GM04503 (cell line): Measurements from ENCODE around the gene MEF2C.

ENCODE experiments used
- DNase-seq: peaks from one replicate; pipeline ENCODE4 v3.0.0-alpha.2; 2012; ENCODE audit warnings: low read depth

MEF2C gene

GRCh38 chr5:88673253-88674105, 209.5 kb downstream of the MEF2C start:
- DNase-seq, result no peak

DNA sequence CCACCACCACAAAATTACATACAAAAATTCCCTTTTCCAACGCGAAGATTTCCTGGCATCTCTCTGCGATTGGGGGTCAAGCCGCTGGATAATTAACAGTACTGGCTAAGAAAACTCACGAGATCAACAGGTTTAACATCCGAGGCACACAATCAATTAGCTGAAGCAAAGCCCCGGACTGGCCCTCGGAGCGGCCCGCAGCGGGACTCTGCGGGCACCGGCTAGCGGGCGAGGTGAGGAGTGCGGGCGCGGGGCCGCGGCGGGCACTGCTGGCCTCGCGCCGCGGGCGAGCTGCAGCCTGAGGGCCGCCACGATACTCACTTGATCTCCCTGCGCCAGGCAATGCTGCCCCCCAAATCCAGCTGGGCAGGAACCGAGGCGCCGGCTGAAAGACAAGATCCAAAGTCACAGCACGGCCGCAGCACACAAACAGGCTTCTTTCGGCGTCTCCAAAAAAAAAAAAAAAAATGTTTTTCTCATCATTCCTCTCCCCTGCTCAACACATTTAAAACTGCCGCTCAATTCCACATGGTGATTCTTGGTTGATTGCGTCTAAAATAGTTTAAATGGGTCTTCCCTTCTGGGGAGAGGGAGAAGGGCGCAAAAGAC, 210.2 kb downstream of the MEF2C start:
- no peak for DNase-seq

- no peak for DNase-seq
Observed at GRCh38 chr5:88671505-88672499, 211.2 kb downstream of the MEF2C start.

- DNase-seq, result no peak
Observed at GRCh38 chr5:88671106-88671504, 211.9 kb downstream of the MEF2C start.

DNA sequence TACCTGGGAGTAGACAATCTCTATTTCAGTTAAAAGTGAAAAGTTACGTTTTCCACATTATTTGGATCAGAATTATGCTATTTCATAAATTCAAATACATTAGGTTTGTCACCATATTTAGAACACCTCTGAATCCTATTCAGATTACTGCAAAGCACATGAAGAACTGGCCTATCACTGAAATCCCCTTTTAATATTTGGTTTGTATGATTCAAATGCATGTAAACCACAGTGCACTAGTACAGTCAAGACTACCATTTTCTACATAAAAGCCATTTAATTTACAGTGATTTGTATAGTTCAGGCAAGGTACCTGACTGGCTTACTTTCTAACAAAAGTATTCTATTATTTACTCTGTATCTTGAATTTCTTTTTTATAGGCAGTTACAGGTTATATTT, 212.5 kb downstream of the MEF2C start:
- DNase-seq, result no peak

- DNase-seq, result no peak
Observed at GRCh38 chr5:88669371-88670050, 213.5 kb downstream of the MEF2C start.

- DNase-seq, result no peak
Observed at GRCh38 chr5:88667496-88668201, 215.3 kb downstream of the MEF2C start.
